Islet precursor cell (in vitro differentiated cells): ENCODE results near the gene SULT1A3.
"Not testable (repeated sequence)": the region's sequence is repeated elsewhere in the genome, so short reads cannot be mapped to it uniquely, and the experiment has no call there.

Experiments
- DNase-seq: peaks from one replicate; pipeline ENCODE4 v3.0.0-alpha.2; 2018

The SULT1A3 gene

GRCh38 chr16:30187556-30187865 is 11.5 kb upstream of the SULT1A3 start:
- DNase-seq: no peak

DNA sequence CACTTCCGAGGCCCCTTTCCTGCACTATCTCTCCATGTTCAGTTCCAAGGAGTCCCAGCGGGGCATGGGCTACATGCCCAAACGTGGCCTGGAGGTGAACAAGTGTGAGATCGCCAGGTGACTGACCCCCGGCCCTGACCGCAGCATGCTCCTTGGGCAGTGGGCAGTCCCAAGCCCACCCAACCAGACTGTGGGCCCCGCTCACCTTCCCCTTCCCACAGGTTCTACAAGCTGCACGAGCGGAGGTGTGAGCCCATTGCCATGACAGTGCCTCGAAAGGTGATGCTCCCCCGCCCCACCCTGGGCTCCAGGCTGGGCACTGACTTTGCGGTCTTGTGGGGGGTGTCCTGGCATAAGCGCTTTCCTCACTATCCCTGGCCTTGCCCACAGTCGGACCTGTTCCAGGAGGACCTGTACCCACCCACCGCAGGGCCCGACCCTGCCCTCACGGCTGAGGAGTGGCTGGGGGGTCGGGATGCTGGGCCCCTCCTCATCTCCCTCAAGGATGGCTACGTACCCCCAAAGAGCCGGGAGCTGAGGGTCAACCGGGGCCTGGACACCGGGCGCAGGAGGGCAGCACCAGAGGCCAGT is 11.0 kb upstream of the SULT1A3 start:
- DNase-seq: no peak

- not testable (repeated sequence) for DNase-seq
Observed at GRCh38 chr16:30191158-30191557, 7.9 kb upstream of the SULT1A3 start.

GRCh38 chr16:30193098-30193497 is 6.0 kb upstream of the SULT1A3 start:
- not testable (repeated sequence) for DNase-seq

- DNase-seq: not testable (repeated sequence)
Observed at GRCh38 chr16:30193615-30194014, 5.4 kb upstream of the SULT1A3 start, which contains the start of the genes BOLA2B and SLX1A. Gene BOLA2B, minus strand, starts transcription at chr16:30193666. Its CDS starts 71 bp downstream, at chr16:30193595. Gene SLX1A, plus strand, starts transcription at chr16:30193875. Its CDS starts 210 bp downstream, at chr16:30194085.

- not testable (repeated sequence) for DNase-seq
Observed at GRCh38 chr16:30194172-30194925, 4.7 kb upstream of the SULT1A3 start.

DNA sequence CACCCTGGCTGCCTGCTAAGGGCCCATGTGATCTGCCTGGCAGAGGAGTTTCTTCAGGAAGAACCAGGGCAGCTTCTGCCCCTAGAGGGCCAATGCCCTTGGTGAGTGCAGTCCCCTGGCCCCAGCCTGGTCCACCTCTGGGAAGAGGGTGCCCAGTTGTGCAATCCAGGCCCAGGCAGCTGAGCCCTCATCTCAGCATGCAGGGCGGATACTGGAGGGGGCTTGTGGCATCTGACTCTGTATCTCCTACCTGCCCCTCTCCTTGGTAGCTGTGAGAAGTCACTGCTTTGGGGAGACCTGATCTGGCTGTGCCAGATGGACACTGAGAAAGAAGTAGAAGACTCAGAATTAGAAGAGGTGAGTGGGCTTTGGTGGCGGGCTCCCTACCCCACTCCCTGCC is 2.1 kb upstream of the SULT1A3 start:
- DNase-seq: not testable (repeated sequence)

DNA sequence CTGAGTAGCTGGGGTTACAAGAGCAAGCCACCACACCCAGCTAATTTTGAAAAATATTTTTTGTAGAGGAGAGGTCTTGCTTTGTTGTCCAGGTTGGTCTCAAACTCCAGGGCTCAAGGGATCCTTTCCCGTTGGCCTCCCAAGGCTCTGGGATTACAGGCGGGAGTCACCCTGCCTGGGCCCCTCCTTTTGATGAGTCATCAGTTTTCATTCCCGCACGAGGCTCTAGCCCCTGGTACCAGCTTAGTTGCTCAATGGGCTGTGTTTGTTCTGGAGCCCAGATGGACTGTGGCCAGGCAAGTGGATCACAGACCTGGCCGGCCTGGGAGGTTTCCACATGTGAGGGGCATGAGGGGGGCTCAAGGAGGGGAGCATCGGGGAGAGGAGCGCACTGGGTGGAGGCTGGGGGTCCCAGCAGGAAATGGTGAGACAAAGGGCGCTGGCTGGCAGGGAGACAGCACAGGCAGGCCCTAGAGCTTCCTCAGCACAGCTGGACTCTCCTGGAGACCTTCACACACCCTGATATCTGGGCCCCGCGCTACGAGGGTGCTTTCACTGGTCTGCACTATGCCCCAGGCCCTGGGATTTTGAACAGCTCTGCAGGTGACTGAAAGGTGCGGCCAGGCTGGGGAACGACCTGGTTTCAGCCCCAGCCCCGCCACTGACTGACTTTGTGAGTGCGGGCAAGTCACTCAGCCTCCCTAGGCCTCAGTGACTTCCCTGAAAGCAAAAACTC is 721 bp downstream of the SULT1A3 start:
- not testable (repeated sequence) for DNase-seq

DNA sequence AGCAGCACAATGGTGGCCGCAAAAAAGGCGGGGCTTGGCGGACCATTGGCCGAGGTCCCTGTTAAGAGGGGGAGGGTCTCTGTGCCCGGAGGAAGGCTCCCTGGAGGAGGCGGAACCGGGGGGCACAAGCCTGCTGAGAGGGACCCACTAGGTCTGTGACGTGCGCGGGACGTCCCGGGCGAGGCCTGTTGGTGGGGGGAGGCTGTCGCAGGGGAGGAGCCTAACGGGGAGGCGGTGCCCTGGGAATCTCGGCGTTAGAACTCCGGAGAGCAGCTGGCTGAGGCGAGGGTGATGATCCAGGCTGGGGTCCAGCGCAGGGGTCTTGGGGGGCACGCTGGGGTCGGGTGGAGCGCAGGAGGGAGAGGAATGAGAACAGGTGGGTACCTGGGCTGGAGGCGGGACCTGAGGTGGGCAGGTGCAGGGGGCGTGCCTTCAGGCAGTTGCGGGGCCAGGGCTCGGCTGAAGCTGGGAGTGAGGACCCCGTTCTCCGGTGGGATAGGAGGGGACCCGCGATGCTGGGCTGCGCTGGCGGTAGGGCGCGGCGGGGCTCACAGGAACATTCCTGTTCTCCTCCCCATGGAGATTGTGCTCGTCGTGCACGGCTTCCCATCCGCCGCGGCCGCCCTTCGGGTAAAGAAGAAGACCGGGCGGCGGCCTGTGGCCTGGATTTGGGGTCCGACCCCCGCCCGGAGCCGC is 6.6 kb downstream of the SULT1A3 start:
- DNase-seq: not testable (repeated sequence)

- not testable (repeated sequence) for DNase-seq
Observed at GRCh38 chr16:30206252-30206651, 7.2 kb downstream of the SULT1A3 start.

- DNase-seq: not testable (repeated sequence)
Observed at GRCh38 chr16:30207063-30207704, 8.1 kb downstream of the SULT1A3 start.

- not testable (repeated sequence) for DNase-seq
Observed at GRCh38 chr16:30209032-30209431, 10.0 kb downstream of the SULT1A3 start.

GRCh38 chr16:30211414-30211813 is 12.4 kb downstream of the SULT1A3 start:
- not testable (repeated sequence) for DNase-seq

DNA sequence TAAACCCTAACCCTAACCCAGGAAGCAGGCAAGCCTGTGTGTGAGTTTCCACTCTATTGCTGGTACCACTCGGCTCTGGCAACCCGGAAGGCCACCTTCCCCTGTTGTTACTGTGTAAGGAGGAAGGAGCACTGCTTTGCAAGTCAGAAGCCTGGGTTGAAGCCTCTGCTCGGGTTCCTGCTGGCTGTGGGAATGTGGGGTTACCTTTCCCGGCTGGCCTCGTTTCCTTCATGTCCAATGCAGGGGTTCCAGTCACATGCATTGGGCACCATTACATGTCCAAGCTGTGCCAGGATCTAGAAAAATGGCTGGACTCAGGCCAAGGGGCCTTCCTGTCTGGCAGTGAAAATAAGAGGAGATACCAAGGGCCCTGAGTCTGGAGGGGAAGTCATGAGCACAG is 18.0 kb downstream of the SULT1A3 start:
- not testable (repeated sequence) for DNase-seq

- DNase-seq: not testable (repeated sequence)
Observed at GRCh38 chr16:30248379-30248778, 49.3 kb downstream of the SULT1A3 start, which contains the start of gene NPIPB13. Gene NPIPB13, minus strand, starts transcription at chr16:30248479. Its CDS starts 2,906 bp downstream, at chr16:30245573.
